Activated T-cell treated with anti-CD3 and anti-CD28 coated beads for 24 hours (primary cell): ENCODE results near the gene MYO5B.
"Not testable (repeated sequence)": the region's sequence is repeated elsewhere in the genome, so short reads cannot be mapped to it uniquely, and the experiment has no call there.

Experiments
- DNase-seq: peaks from one replicate; pipeline ENCODE4 v3.0.0-alpha.2; 2020; ENCODE audit warnings: low read depth

The MYO5B gene

GRCh38 chr18:49788327-49788898, 406.5 kb downstream of the MYO5B start:
- no peak for DNase-seq

DNA sequence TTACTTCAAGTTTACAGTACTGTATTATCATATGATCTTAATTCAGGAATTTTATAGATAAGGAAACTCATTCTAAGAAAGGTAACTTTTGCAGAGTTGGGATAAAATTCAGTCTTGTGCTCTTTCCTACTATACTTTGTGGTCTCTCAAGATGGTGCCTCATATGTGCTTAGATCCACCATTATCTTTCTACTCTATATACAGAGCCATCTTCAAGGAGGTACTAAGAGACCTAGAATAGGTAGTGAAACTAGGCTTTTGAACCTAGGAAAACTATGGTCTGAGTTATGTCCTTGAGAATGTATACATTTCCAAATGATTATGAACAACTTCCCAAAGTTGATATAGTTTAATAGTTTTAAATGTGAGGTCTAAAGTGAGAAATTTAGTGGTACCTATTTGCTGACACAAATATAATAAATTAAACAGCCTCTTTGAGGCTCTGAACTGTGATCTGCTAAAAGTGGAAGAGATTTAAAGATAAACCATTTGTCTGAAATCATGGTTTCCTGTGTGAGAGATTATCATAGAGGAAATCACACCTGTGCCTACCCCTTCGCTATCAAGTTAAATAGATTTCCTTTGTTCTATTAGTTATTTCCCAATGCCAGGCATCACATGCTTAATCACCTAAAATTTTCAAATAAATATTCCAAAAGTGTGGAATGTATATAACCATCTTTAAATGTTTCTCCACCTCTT, 408.8 kb downstream of the MYO5B start:
- DNase-seq: no peak

DNA sequence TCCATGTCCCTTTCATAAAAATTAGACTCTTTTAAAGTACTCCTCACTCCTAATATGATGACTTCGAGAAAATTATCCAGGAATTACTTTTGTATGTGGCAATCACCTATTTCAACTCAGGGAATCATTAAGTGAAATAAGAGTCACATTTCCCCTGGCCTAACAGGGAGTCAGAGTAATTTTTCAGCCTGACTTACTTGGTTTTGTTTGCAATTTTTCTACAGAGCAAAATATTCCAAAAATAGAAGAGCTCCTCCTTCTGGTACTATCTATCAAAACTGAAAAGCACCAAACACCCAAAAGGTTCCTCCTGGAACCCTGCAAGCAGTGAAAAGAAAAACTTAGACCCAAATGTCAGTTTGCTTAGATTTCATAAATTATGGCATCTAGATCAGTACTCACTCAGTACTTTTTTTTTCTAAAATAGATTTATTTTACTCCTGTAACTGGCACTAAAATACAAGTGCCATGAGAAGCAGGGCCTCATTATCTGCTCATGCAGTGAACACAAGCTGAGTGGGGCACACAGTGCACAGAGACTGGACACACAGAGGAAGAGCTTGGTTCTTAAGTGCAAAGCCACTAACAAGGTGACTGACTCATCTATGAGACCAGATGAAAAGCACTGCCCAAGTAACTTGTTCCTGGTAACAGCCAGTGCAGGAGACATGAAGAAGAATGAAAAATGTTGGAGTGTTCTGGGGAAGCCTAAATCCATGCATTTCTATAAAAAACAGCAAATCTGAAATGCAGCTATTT, 410.3 kb downstream of the MYO5B start:
- DNase-seq: no peak

DNA sequence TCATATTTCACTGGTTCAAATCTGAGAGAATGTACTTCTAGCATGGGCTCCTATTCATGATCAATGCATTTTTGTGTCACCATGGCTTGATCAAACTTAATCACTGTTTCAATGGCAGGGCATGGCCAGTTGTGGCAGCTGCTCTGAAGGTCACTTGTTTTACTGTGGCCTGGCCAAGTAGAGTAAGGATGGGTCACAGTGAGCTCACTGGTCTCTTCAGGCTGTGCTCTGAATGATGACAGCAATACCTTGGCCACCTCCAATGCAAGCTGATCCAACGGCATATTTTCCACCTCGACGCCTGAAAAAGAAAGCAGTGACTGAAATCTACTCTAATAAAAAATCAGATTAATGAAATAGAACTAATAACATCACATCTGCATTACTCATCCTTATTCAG, 411.3 kb downstream of the MYO5B start:
- not testable (repeated sequence) for DNase-seq

DNA sequence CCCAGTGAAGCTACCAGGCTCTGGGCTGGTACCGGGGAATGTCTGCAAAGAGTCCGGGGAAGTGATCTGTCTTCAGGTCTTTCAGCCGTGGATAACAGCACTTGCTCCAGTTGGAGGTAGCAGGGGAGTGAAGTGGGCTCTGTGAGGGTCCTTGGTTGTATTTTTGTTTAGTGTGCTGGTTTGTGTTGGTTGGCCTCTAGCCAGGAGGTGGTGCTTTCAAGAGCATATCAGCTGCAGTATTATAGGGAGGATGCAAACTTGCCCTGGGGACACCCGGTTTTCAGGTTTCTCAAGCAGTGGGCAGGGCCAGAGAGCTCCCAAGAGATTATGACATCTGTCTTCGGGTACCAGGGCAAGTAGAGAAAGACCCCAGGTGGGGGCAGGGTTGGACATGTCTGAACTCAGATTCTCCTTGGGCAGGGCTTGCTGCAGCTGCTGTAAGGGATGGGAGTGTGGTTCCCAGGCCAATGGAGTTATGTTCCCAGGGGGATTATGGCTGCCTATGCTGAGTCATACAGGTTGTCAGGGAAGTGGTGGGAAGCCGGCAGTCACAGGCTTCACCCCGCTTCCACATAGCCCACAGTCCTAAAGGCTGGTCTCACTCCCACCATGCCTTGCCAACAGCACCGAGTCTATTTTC, 416.0 kb downstream of the MYO5B start:
- DNase-seq: no peak
